B cell (primary cell): ENCODE data around the gene FEZF1. TPM values are rescaled to one million over a fixed set of nuclear protein-coding genes. Genes with fewer than 3 reads are reported as not detected.

Experiments used
- ATAC-seq: fragments of 200-7000 bp; cut with Tn5 transposase; one replicate; pipeline ENCODE4 v1.10.0; 2021; ENCODE audit warnings: low read depth, mild to moderate bottlenecking, moderate number of reproducible peaks, moderate library complexity
- CTCF ChIA-PET: fragments of 350-600 bp; sonication (Branson Sonifier 250); formaldehyde crosslinking; loops from one replicate; lab custom pipeline; 2021; ENCODE audit warnings: antibody characterized with exemption, inconsistent platforms; lab: Charles Lee
- POLR2A ChIA-PET: fragments of 350-600 bp; sonication (Branson Sonifier 250); formaldehyde crosslinking; loops from one replicate; lab custom pipeline; 2021; ENCODE audit warnings: antibody characterized with exemption; lab: Charles Lee
- DNase-seq: peaks from one replicate; pipeline ENCODE4 v3.0.0; 2013
- H2AFZ ChIP-seq: 2 replicates; pipeline ENCODE4 v1.6.1; 2012; ENCODE audit warnings: mild to moderate bottlenecking, low read depth, low read length; ENCODE audit not compliant: insufficient read depth, poor library complexity, severe bottlenecking
- H3K27ac ChIP-seq, 2 donors: 1 replicate in 1 of 2; 2 replicates in 1 of 2; pipeline ENCODE4 v1.5.1; 2012 to 2013; ENCODE audit warnings: low read length in 2 of 2, mild to moderate bottlenecking in 2 of 2, moderate library complexity in 1 of 2
- H3K27me3 ChIP-seq, 4 experiments: fragments of 200-600 bp in 1 of 4; sonication (generic) in 1 of 4; replicated peaks in 1 of 4; 1 replicate in 2 of 4; 2 replicates in 2 of 4; pipeline versions ENCODE4 v1.6.1 to v1.7.0; 2013 to 2016; ENCODE audit warnings: low read length in 3 of 4, mild to moderate bottlenecking in 2 of 4, mixed read lengths in 1 of 4, moderate library complexity in 1 of 4; ENCODE audit not compliant: insufficient read depth in 4 of 4, control insufficient read depth in 3 of 4; ENCODE audit errors: control extremely low read depth in 1 of 4
- H3K36me3 ChIP-seq, 2 experiments: replicated peaks in 1 of 2; 1 replicate in 1 of 2; 2 replicates in 1 of 2; pipeline versions ENCODE4 v1.6.1 to v1.7.1; 2013; ENCODE audit warnings: low read length in 1 of 2; ENCODE audit not compliant: insufficient read depth in 2 of 2, control insufficient read depth in 1 of 2; ENCODE audit errors: control extremely low read depth in 1 of 2, extremely low read depth in 1 of 2
- H3K4me1 ChIP-seq, 2 donors: fragments of 200-600 bp in 1 of 2; sonication (generic) in 1 of 2; 1 replicate in 1 of 2; 2 replicates in 1 of 2; pipeline versions ENCODE4 v1.5.1 to v1.6.1; 2013 to 2017; ENCODE audit warnings: low read length in 2 of 2; ENCODE audit not compliant: control insufficient read depth in 2 of 2, insufficient read depth in 2 of 2
- H3K4me2 ChIP-seq: replicated peaks from 2 replicates; pipeline ENCODE3; 2012; ENCODE audit warnings: mild to moderate bottlenecking, low read depth, low read length; ENCODE audit not compliant: poor library complexity, severe bottlenecking
- H3K4me3 ChIP-seq, 5 experiments: fragments of 200-600 bp in 1 of 5; sonication (generic) in 1 of 5; 1 replicate in 3 of 5; 2 replicates in 2 of 5; pipeline versions ENCODE4 v1.5.1 to v1.7.0; 2011 to 2016; ENCODE audit warnings: low read length in 4 of 5, mild to moderate bottlenecking in 4 of 5, low read depth in 2 of 5, control low read depth in 1 of 5, moderate library complexity in 1 of 5; ENCODE audit not compliant: insufficient read depth in 1 of 5; ENCODE audit errors: control extremely low read depth in 1 of 5, extremely low read depth in 1 of 5
- H3K79me2 ChIP-seq: fragments of 200-600 bp; sonication (generic); one replicate; pipeline ENCODE4 v1.6.0; 2016; ENCODE audit warnings: low read length; ENCODE audit not compliant: control insufficient read depth, insufficient read depth
- H3K9ac ChIP-seq: fragments of 200-600 bp; sonication (generic); 2 replicates; pipeline ENCODE4 v1.6.1; 2017; ENCODE audit warnings: mild to moderate bottlenecking, low read length, moderate library complexity
- H3K9me3 ChIP-seq, 3 donors: one replicate each; pipeline versions ENCODE4 v1.6.1 to v1.7.1; 2013; ENCODE audit warnings: low read length in 2 of 3; ENCODE audit not compliant: control insufficient read depth in 2 of 3, insufficient read depth in 1 of 3; ENCODE audit errors: control extremely low read depth in 1 of 3
- H4K20me1 ChIP-seq: 2 replicates; pipeline ENCODE4 v1.6.0; 2012; ENCODE audit warnings: mild to moderate bottlenecking, low read length; ENCODE audit not compliant: insufficient read depth, control insufficient read depth, poor library complexity, severe bottlenecking
- H3K27ac Mint-ChIP-seq: one replicate; pipeline ENCODE4 v1.8.0; 2021; ENCODE audit warnings: mixed read lengths
- H3K27me3 Mint-ChIP-seq: one replicate; pipeline ENCODE4 v1.8.0; 2021; ENCODE audit warnings: mixed read lengths
- H3K4me1 Mint-ChIP-seq: one replicate; pipeline ENCODE4 v1.8.0; 2021; ENCODE audit warnings: mixed read lengths
- H3K4me3 Mint-ChIP-seq: one replicate; pipeline ENCODE4 v1.8.0; 2021; ENCODE audit warnings: mixed read lengths
- H3K9me3 Mint-ChIP-seq: one replicate; pipeline ENCODE4 v1.8.0; 2022; ENCODE audit warnings: mixed read lengths; ENCODE audit not compliant: insufficient read depth
- EZH2 ChIP-seq: IDR thresholded peaks from 2 replicates; pipeline ENCODE4 v1.6.1; 2012; ENCODE audit warnings: borderline replicate concordance, low read depth, mild to moderate bottlenecking, moderate library complexity, low read length; ENCODE audit not compliant: insufficient read depth, poor library complexity, severe bottlenecking
- WGBS: methylation state at CpG from one replicate; pipeline ENCODE4 v1.1.5; 2013; ENCODE audit warnings: missing lambda C conversion rate; ENCODE audit not compliant: insufficient coverage; 5-methylcytosine and 5-hydroxymethylcytosine counted together
- intact Hi-C: fragments of 100-400 bp; cut with micrococcal nuclease; formaldehyde crosslinking; loops from one replicate; pipeline ENCODE4 v1.10.0; 2022
- polyA plus RNA-seq: library from polyadenylated mRNA; depleted of rRNA; stranded (reverse); fragments of >200 nt; gene quantifications from 2 replicates; pipeline ENCODE4 v1.2.3, GENCODE V29; 2012
- total RNA-seq, 2 donors: library from RNA; stranded (reverse); fragments of 120-200 nt in 1 of 2; gene quantifications; 1 replicate in 1 of 2; 2 replicates in 1 of 2; pipeline versions ENCODE4 v1.2.3 to v1.2.4, GENCODE V29; 2013 to 2022
- TF ChIP-seq, protein P1 (sequence below): fragments of 200-600 bp; IDR thresholded peaks from one replicate; pipeline ENCODE4 v1.8.0; 2022; ENCODE audit warnings: antibody characterized with exemption, mild to moderate bottlenecking

The FEZF1 gene
- total and polyA plus RNA-seq, 2 donors (not counting 1 experiment from before 2014, with no cell fraction given) = not detected

DNA sequence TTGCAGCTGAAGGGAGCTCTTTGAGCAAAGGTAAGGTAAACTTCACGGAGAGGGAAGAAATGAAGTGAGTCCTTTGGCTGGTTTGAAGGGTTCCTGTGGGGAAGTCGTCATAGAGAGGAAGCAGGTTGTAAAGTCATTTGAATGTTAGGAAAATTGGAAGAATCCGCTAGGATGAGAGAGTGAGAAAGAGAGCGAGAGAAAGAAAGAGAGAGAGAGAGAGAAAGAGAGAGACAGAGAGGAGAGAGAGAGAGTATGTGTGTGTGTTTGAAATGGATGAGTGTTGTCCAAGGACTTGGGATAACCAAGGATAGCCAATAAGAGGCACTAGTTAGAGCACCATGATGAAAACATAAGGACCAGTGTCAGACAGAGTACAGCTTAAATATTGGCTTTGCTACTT is 43.1 kb downstream of the FEZF1 start:
- no peaks in the 10 kb centered on the region for H3K9me3 Mint-ChIP-seq
- Histone ChIP-seq H3K9me3 (no peaks in the 10 kb centered on the region), H3K27me3 (no peaks in the 10 kb centered on the region), H3K27ac (no peak overlapping the region), H3K79me2 (no peaks in the 10 kb centered on the region), H3K4me2 (no peak overlapping the region), H3K4me3 (no peak overlapping the region), H4K20me1 (no peaks in the 10 kb centered on the region), H3K9ac (no peak overlapping the region), H3K36me3 (no peaks in the 10 kb centered on the region), H2AFZ (no peak overlapping the region), H3K4me1 (no peaks in the 10 kb centered on the region)
- ATAC-seq (no peak), DNase-seq (no peak)
- TF ChIP-seq EZH2 = no peak
- TF ChIP-seq, protein P1, sequence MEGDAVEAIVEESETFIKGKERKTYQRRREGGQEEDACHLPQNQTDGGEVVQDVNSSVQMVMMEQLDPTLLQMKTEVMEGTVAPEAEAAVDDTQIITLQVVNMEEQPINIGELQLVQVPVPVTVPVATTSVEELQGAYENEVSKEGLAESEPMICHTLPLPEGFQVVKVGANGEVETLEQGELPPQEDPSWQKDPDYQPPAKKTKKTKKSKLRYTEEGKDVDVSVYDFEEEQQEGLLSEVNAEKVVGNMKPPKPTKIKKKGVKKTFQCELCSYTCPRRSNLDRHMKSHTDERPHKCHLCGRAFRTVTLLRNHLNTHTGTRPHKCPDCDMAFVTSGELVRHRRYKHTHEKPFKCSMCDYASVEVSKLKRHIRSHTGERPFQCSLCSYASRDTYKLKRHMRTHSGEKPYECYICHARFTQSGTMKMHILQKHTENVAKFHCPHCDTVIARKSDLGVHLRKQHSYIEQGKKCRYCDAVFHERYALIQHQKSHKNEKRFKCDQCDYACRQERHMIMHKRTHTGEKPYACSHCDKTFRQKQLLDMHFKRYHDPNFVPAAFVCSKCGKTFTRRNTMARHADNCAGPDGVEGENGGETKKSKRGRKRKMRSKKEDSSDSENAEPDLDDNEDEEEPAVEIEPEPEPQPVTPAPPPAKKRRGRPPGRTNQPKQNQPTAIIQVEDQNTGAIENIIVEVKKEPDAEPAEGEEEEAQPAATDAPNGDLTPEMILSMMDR = no peak
- 49% methylated on average over 4 of the region's 4 CpGs for WGBS
- intact Hi-C loops = no loop called here
- no peaks in the 10 kb centered on the region for H3K4me1 Mint-ChIP-seq
- no peaks in the 10 kb centered on the region for H3K27me3 Mint-ChIP-seq
- CTCF ChIA-PET = no interaction called here
- H3K27ac Mint-ChIP-seq = no peak overlapping the region
- POLR2A ChIA-PET = no interaction called here
- no peak overlapping the region for H3K4me3 Mint-ChIP-seq

DNA sequence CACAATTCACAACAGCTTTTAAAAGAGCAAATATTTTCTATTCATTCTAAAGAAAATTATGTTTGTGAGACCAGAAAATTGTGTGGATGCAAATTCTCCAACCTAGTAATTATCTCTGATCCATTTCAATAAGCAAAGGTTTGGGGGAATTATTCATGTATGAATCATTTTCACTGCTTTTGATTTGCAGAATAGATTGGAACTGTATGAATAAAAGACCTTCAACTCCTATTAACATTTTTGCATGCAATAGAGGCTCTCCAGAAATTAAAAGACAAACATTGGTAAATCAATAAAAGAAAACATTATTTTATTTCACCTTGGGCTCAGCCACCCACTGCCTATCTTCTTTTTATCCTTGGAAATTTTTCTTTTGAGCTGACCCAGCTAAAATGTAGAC is 43.5 kb downstream of the FEZF1 start:
- Histone ChIP-seq H3K27me3 (no peaks in the 10 kb centered on the region), H3K4me2 (no peak overlapping the region), H3K79me2 (no peaks in the 10 kb centered on the region), H3K4me3 (no peak overlapping the region), H3K27ac (no peak overlapping the region), H3K9me3 (no peaks in the 10 kb centered on the region), H4K20me1 (no peaks in the 10 kb centered on the region), H2AFZ (no peak overlapping the region), H3K36me3 (no peaks in the 10 kb centered on the region), H3K9ac (no peak overlapping the region), H3K4me1 (no peaks in the 10 kb centered on the region)
- no peak for DNase-seq
- intact Hi-C loops = no loop called here
- ChIA-PET CTCF (no interaction called here), POLR2A (no interaction called here)
- Mint-ChIP-seq H3K9me3 (no peaks in the 10 kb centered on the region), H3K4me1 (no peaks in the 10 kb centered on the region), H3K27me3 (no peaks in the 10 kb centered on the region), H3K27ac (no peak overlapping the region), H3K4me3 (no peak overlapping the region)
- no peak for ATAC-seq
- TF ChIP-seq, protein P1 = no peak
- TF ChIP-seq EZH2 = no peak
